Type B pancreatic cell (in vitro differentiated cells): ENCODE measurements around the gene CALR3. TPM values are rescaled to one million over a fixed set of nuclear protein-coding genes. Genes with fewer than 3 reads are reported as not detected.
"Not testable (repeated sequence)": the region's sequence is repeated elsewhere in the genome, so short reads cannot be mapped to it uniquely, and the experiment has no call there.

Experiments used
- DNase-seq: peaks from one replicate; pipeline ENCODE4 v3.0.0; 2021; ENCODE audit warnings: mixed read lengths; ENCODE audit not compliant: unreplicated experiment; ENCODE audit errors: extremely low spot score
- H3K27ac Mint-ChIP-seq: 2 replicates; pipeline ENCODE4 v1.8.0; 2021; ENCODE audit warnings: mild to moderate bottlenecking, mixed read lengths
- H3K27me3 Mint-ChIP-seq: 2 replicates; pipeline ENCODE4 v1.8.0; 2021; ENCODE audit warnings: mixed read lengths
- H3K36me3 Mint-ChIP-seq: 2 replicates; pipeline ENCODE4 v1.8.0; 2021; ENCODE audit warnings: mixed read lengths
- H3K4me1 Mint-ChIP-seq: one replicate; pipeline ENCODE4 v1.8.0; 2021; ENCODE audit warnings: mixed read lengths; ENCODE audit not compliant: unreplicated experiment
- H3K4me3 Mint-ChIP-seq: 2 replicates; pipeline ENCODE4 v1.8.0; 2021; ENCODE audit warnings: mild to moderate bottlenecking, mixed read lengths
- H3K9me3 Mint-ChIP-seq: 2 replicates; pipeline ENCODE4 v1.8.0; 2021; ENCODE audit warnings: mixed read lengths
- CTCF ChIP-seq: fragments of 200-600 bp; sonication (generic); conservative IDR thresholded peaks from 2 replicates; pipeline ENCODE4 v1.5.0; 2021; ENCODE audit warnings: antibody characterized with exemption, mild to moderate bottlenecking
- total RNA-seq: library from RNA; stranded (reverse); gene quantifications from 2 replicates; pipeline ENCODE4 v1.2.1, GENCODE V29; 2021; ENCODE audit warnings: low replicate concordance

CALR3 gene
- total RNA-seq, 1 donor from 2014 or later, result not detected

- no peaks in the 10 kb centered on the region for H3K9me3 Mint-ChIP-seq
- H3K27me3 Mint-ChIP-seq, result no peaks in the 10 kb centered on the region
- peaks cover 3% of the 10 kb centered on the region for H3K36me3 Mint-ChIP-seq
- DNase-seq, result no peak
- H3K4me1 Mint-ChIP-seq, result no peaks in the 10 kb centered on the region
- H3K4me3 Mint-ChIP-seq, result no peak overlapping the region
- H3K27ac Mint-ChIP-seq, result no peak overlapping the region
- TF ChIP-seq CTCF, result no peak
Measured at GRCh38 chr19:16516923-16517610, 21.1 kb upstream of the CALR3 start.

GRCh38 chr19:16516381-16516780, 20.4 kb upstream of the CALR3 start:
- no peak overlapping the region for H3K27ac Mint-ChIP-seq
- H3K9me3 Mint-ChIP-seq, result no peaks in the 10 kb centered on the region
- no peak overlapping the region for H3K4me3 Mint-ChIP-seq
- DNase-seq, result no peak
- no peaks in the 10 kb centered on the region for H3K27me3 Mint-ChIP-seq
- H3K36me3 Mint-ChIP-seq, result peaks cover 3% of the 10 kb centered on the region
- no peaks in the 10 kb centered on the region for H3K4me1 Mint-ChIP-seq
- TF ChIP-seq CTCF, result no peak

- no peaks in the 10 kb centered on the region for H3K9me3 Mint-ChIP-seq
- no peaks in the 10 kb centered on the region for H3K27me3 Mint-ChIP-seq
- no peak for TF ChIP-seq CTCF
- H3K4me3 Mint-ChIP-seq, result no peak overlapping the region
- DNase-seq, result no peak
- no peak overlapping the region for H3K27ac Mint-ChIP-seq
- peaks cover 3% of the 10 kb centered on the region for H3K36me3 Mint-ChIP-seq
- H3K4me1 Mint-ChIP-seq, result no peaks in the 10 kb centered on the region
Measured at GRCh38 chr19:16514383-16515019, 18.5 kb upstream of the CALR3 start.

- H3K27ac Mint-ChIP-seq, H3K4me3 Mint-ChIP-seq, H3K27me3 Mint-ChIP-seq, H3K4me1 Mint-ChIP-seq, DNase-seq, H3K36me3 Mint-ChIP-seq, H3K9me3 Mint-ChIP-seq: not testable (repeated sequence)
Measured at GRCh38 chr19:16512611-16513010, 16.6 kb upstream of the CALR3 start.

GRCh38 chr19:16509141-16510061, 13.4 kb upstream of the CALR3 start:
- no peak for DNase-seq
- Mint-ChIP-seq H3K36me3 (no peaks in the 10 kb centered on the region), H3K4me3 (no peak overlapping the region), H3K4me1 (no peaks in the 10 kb centered on the region), H3K27me3 (no peaks in the 10 kb centered on the region), H3K9me3 (no peaks in the 10 kb centered on the region), H3K27ac (no peak overlapping the region)
- TF ChIP-seq CTCF, result no peak

- Mint-ChIP-seq H3K27me3 (no peaks in the 10 kb centered on the region), H3K4me3 (no peak overlapping the region), H3K36me3 (no peaks in the 10 kb centered on the region), H3K27ac (no peak overlapping the region), H3K4me1 (no peaks in the 10 kb centered on the region), H3K9me3 (no peaks in the 10 kb centered on the region)
- no peak for DNase-seq
- TF ChIP-seq CTCF, result no peak
Measured at GRCh38 chr19:16508546-16508945, 12.6 kb upstream of the CALR3 start.
